Measurements from ENCODE around the gene RBBP8NL. TPM values are rescaled to one million over a fixed set of nuclear protein-coding genes. Genes with fewer than 3 reads are reported as not detected.

RBBP8NL gene
- polyA plus RNA-seq, 1 donor (not counting 4 experiments of a cell fraction or from before 2014, with no cell fraction given) = 0.13 TPM

DNA sequence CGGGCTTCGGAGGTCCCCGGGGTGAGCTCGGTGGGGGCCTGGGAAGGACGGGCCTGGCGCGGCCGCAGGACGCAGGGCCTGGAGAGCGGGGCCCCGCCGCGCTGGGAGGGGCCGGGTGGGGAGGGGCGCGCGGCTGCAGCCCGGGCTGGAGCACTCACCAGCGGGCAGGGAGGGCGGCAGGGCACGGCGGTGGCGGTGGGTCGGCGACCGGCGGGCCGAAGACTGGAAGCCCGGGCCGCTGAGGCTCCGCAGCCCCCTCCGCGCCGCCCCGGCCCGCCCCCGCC lies 48.4 kb upstream of the RBBP8NL start, which contains the start of gene GATA5:
TSS of gene GATA5 (minus strand) at position 224 of the 284 bp plus-strand sequence. CDS start 474 bp downstream, outside the sequence.
- Histone ChIP-seq H3K27ac (ENCODE audit: control insufficient read depth, insufficient read depth, low read length) (no peak within 1 kb of the TSS), H4K20me1 (ENCODE audit: control insufficient read depth, extremely low read depth, insufficient read depth, low read length) (peaks cover 2% of the 10 kb centered on the region), H3K4me1 (ENCODE audit: control insufficient read depth, extremely low read depth, insufficient read depth, low read length) (no peaks in the 10 kb centered on the region), H3K9me1 (ENCODE audit: control insufficient read depth, extremely low read depth, insufficient read depth, low read length) (no peaks in the 10 kb centered on the region), H2AFZ (ENCODE audit: control insufficient read depth, low read length) (no peak within 1 kb of the TSS), H3K27me3 (ENCODE audit: control insufficient read depth, extremely low read depth, insufficient read depth, low read length) (peaks cover 76% of the 10 kb centered on the region), H3K79me2 (ENCODE audit: control insufficient read depth, insufficient read depth, low read length) (no peaks in the 10 kb centered on the region), H3K36me3 (ENCODE audit: control insufficient read depth in 2 of 2, extremely low read depth in 1 of 2, insufficient read depth in 2 of 2, low read length in 2 of 2) (no peaks in the 10 kb centered on the region), H3K9me3 (ENCODE audit: control insufficient read depth, low read depth, low read length) (no peaks in the 10 kb centered on the region), H3K4me3 (ENCODE audit: control insufficient read depth in 2 of 3, extremely low read depth in 1 of 3, insufficient read depth in 2 of 3, low read depth in 1 of 3, low read length in 3 of 3) (no peak within 1 kb of the TSS), H3K4me2 (ENCODE audit: control insufficient read depth, extremely low read depth, insufficient read depth, low read depth, low read length) (no peak within 1 kb of the TSS), H3K9ac (ENCODE audit: control insufficient read depth, extremely low read depth, insufficient read depth, low read length) (no peak within 1 kb of the TSS)
- FAIRE-seq (no peak), DNase-seq (ENCODE audit: low read depth, low spot score) (no peak)
- dilution Hi-C loops (cut with MboI; ENCODE audit: extremely low pct_ligation_motif_present, low sequenced_read_pairs) = no loop called here
- TF ChIP-seq EZH2 (IDR thresholded peaks at IDR 0.05; ENCODE audit: low read length) = no peak
- TF ChIP-seq, protein P1, sequence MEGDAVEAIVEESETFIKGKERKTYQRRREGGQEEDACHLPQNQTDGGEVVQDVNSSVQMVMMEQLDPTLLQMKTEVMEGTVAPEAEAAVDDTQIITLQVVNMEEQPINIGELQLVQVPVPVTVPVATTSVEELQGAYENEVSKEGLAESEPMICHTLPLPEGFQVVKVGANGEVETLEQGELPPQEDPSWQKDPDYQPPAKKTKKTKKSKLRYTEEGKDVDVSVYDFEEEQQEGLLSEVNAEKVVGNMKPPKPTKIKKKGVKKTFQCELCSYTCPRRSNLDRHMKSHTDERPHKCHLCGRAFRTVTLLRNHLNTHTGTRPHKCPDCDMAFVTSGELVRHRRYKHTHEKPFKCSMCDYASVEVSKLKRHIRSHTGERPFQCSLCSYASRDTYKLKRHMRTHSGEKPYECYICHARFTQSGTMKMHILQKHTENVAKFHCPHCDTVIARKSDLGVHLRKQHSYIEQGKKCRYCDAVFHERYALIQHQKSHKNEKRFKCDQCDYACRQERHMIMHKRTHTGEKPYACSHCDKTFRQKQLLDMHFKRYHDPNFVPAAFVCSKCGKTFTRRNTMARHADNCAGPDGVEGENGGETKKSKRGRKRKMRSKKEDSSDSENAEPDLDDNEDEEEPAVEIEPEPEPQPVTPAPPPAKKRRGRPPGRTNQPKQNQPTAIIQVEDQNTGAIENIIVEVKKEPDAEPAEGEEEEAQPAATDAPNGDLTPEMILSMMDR (optimal IDR thresholded peaks at IDR 0.05 in 1 of 3, IDR thresholded peaks at IDR 0.05 in 1 of 3, conservative IDR thresholded peaks at IDR 0.05 in 1 of 3; ENCODE audit: extremely low read depth in 1 of 3, insufficient read depth in 2 of 3, low read length in 3 of 3) = no peak

DNA sequence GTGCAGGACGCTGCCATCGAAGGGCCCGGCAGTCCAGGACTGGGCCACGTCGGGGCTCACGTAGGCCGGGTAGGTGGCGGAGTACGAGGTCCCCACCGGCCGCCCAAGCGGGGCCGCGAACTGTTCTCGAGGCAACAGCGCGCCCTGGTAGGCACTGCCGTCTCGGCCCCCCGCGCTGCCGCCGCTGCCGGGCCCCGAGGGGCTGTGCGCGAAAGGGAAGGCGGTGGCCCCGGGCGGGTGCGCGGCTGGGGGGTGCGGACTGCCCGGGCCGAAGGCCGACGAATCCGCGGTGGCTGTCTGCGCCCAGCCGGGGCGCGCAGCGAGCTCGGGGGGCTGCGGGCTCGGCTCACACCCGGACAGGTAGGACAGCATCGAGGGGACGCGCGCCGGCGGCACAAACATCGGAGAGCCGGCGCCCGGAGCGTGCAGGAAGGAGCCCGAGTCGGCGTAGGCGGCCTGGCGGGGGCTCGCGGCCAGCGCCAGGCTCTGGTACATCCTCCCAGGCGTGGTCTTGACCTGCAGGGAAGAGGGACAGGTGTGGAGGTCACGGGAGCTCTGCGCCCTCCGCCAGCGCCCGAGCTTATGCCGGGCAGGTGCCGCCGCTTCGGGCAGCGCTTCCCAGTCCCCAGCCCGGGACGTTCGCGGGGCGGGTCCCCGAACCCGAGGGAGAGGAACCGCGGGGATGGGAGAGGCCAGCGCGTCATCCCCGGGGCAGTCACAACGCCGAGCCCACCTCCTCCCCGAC lies 47.9 kb upstream of the RBBP8NL start:
- dilution Hi-C loops (cut with MboI; ENCODE audit: extremely low pct_ligation_motif_present, low sequenced_read_pairs) = no loop called here
- Histone ChIP-seq H3K4me2 (ENCODE audit: control insufficient read depth, extremely low read depth, insufficient read depth, low read depth, low read length) (no peak overlapping the region), H4K20me1 (ENCODE audit: control insufficient read depth, extremely low read depth, insufficient read depth, low read length) (peaks cover 2% of the 10 kb centered on the region), H3K4me1 (ENCODE audit: control insufficient read depth, extremely low read depth, insufficient read depth, low read length) (no peaks in the 10 kb centered on the region), H3K9me1 (ENCODE audit: control insufficient read depth, extremely low read depth, insufficient read depth, low read length) (no peaks in the 10 kb centered on the region), H3K27me3 (ENCODE audit: control insufficient read depth, extremely low read depth, insufficient read depth, low read length) (peaks cover 81% of the 10 kb centered on the region), H3K36me3 (ENCODE audit: control insufficient read depth in 2 of 2, extremely low read depth in 1 of 2, insufficient read depth in 2 of 2, low read length in 2 of 2) (no peaks in the 10 kb centered on the region), H3K4me3 (ENCODE audit: control insufficient read depth in 2 of 3, extremely low read depth in 1 of 3, insufficient read depth in 2 of 3, low read depth in 1 of 3, low read length in 3 of 3) (no peak overlapping the region), H3K9me3 (ENCODE audit: control insufficient read depth, low read depth, low read length) (no peaks in the 10 kb centered on the region), H2AFZ (ENCODE audit: control insufficient read depth, low read length) (no peak overlapping the region), H3K79me2 (ENCODE audit: control insufficient read depth, insufficient read depth, low read length) (no peaks in the 10 kb centered on the region), H3K9ac (ENCODE audit: control insufficient read depth, extremely low read depth, insufficient read depth, low read length) (no peak overlapping the region), H3K27ac (ENCODE audit: control insufficient read depth, insufficient read depth, low read length) (no peak overlapping the region)
- FAIRE-seq = no peak
- DNase-seq (ENCODE audit: low read depth, low spot score) = no peak
- TF ChIP-seq, protein P1 (optimal IDR thresholded peaks at IDR 0.05 in 1 of 3, IDR thresholded peaks at IDR 0.05 in 1 of 3, conservative IDR thresholded peaks at IDR 0.05 in 1 of 3; ENCODE audit: extremely low read depth in 1 of 3, insufficient read depth in 2 of 3, low read length in 3 of 3) = no peak
- peak; percentile 86 for TF ChIP-seq EZH2 (IDR thresholded peaks at IDR 0.05; ENCODE audit: low read length)
